Cardiac fibroblast (primary cell): ENCODE results near the gene SMYD5.

Experiments used
- DNase-seq, 2 donors: peaks; one replicate each; pipeline versions ENCODE4 v3.0.0 to v3.0.0-alpha.2; 2010; ENCODE audit warnings: low read depth in 2 of 2
- H3K4me3 ChIP-seq, 2 donors: replicated peaks in 1 of 2; 1 replicate in 1 of 2; 2 replicates in 1 of 2; pipeline ENCODE4 v1.5.1; 2011; ENCODE audit warnings: low read depth in 2 of 2, low read length in 2 of 2, mild to moderate bottlenecking in 2 of 2, moderate library complexity in 1 of 2
- TF ChIP-seq, protein P1 (sequence below): IDR thresholded peaks from one replicate; pipeline ENCODE4 v1.5.1; 2011; ENCODE audit warnings: low read depth, mild to moderate bottlenecking, low read length, inconsistent platforms

The SMYD5 gene

DNA sequence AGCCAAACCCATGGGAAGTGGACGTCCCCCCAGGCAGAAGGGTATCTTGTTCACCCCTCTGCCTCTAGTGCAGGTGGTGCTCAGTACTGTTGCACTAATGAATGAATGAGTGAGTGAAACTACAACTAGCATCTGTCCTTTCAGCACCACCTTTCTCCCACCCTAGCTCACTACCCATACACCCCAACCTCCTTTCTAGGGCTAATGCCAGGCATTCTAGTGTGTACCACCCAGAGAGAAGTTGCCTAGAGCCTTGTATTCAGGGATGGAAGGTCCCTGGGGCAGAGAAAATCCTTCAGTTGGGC lies 42.5 kb downstream of the SMYD5 start:
- no peak for DNase-seq
- TF ChIP-seq, protein P1, sequence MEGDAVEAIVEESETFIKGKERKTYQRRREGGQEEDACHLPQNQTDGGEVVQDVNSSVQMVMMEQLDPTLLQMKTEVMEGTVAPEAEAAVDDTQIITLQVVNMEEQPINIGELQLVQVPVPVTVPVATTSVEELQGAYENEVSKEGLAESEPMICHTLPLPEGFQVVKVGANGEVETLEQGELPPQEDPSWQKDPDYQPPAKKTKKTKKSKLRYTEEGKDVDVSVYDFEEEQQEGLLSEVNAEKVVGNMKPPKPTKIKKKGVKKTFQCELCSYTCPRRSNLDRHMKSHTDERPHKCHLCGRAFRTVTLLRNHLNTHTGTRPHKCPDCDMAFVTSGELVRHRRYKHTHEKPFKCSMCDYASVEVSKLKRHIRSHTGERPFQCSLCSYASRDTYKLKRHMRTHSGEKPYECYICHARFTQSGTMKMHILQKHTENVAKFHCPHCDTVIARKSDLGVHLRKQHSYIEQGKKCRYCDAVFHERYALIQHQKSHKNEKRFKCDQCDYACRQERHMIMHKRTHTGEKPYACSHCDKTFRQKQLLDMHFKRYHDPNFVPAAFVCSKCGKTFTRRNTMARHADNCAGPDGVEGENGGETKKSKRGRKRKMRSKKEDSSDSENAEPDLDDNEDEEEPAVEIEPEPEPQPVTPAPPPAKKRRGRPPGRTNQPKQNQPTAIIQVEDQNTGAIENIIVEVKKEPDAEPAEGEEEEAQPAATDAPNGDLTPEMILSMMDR, result no peak
- H3K4me3 ChIP-seq, result no peak overlapping the region

DNA sequence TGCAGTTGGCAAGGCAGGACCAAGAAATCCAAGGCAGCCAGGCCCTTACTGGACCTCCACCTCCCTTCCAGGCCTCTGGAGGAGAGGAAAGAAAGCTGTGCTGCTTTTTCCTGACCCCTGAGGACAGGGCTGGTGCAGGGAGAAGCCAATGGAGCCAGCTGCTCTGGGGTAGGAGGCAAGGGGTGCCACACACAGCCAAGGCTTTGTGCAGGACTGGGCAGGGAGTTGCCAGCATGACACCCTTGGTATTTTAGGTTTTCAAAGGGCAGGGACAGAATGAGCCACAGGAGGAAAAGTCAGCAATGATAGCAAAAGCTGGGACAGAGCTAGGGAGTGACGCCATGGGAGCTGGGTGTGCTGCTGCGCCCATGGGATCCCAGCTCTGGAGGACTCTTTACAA lies 43.0 kb downstream of the SMYD5 start:
- H3K4me3 ChIP-seq, result no peak overlapping the region
- TF ChIP-seq, protein P1, result no peak
- DNase-seq, result no peak

DNA sequence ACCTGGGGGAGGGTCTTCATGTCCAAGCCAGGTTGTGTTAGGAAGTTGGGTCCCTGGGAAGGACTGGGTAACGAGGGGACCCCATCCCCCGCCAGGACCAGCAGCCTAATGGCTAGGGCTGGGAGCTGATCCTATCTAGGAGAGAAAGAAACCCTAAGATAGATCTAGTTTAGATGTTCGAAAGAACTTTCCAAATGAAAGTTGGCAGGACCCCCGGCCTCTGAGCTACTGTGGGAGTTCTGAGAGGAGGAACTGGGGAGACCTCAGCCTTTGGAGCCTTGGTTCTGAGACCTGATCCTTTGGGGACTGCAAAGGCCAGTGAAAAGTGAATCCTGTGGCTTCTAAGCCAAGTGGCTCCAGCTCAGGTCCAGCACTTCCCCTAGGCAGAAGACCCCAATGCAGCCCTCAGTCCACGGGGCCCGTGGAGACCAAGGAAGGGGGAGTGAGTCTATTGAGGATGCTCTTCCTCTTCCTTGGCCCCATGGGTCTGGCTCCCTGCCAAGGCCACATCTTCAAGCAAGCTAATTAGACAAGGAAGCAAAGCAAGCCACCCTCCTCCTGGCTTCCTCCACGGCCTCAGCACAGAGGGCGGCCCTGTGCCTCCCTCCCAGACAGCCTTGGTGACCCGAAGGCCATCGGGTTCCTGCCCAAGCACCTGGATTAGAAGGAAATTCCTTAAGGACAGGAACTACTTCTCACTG lies 43.5 kb downstream of the SMYD5 start:
- no peak for DNase-seq
- TF ChIP-seq, protein P1, result no peak
- H3K4me3 ChIP-seq, result no peak overlapping the region

DNA sequence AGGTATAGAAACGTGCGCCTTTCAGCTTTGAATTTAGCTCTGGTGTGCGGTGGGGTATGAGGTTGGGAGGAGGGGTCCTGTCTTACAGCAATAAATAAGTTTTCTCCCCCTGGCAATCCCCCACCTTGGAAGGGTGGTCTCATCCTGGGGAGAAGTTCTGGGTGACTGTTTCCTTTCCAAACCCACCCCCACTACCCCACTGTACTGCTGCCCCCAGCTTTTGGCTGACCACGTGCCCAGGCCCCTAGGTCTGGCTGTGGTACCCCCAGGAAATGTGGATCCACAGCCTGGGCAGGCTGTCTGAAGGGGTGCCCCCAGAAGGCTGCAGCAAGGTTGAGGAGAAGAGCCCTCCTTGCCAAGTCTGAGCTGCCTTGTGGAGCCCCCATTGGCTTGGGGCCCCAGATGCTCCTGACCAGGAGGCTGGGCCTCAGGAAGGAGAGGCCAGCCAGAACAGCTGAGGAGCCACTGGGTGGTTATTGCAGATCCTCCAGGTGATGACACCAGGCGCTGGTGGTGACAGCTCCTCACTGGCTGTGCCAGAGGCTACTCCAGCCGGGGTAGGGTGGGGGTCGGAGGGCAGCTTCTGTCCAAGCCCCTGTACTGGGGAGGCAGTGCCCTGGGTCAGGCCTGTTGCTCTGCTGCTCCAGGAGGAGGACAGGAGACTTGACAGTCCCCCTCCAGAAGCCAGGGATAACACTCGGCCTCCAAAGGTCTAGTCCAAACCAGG lies 44.3 kb downstream of the SMYD5 start:
- DNase-seq, result no peak
- no peak overlapping the region for H3K4me3 ChIP-seq

DNA sequence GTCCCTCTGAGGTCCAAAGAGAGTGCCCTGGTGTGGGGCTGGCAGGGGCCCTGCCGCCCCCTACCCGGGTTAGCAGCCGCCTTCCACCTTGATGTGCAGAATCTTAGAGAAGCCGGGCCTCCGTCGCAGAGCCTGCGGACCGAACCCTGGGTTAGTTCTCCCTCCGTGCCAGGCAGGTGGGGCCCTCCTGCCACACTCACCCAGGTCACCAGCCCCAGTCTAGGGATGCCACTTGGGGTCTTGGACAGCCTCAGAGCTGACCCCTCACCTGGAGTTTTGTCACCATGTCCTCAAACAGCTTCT lies 44.8 kb downstream of the SMYD5 start:
- no peak overlapping the region for H3K4me3 ChIP-seq
- DNase-seq, result no peak
- TF ChIP-seq, protein P1, result no peak

More for the DNA sequence above, 44.3 kb downstream of the SMYD5 start:
- TF ChIP-seq, protein P1, result no peak

DNA sequence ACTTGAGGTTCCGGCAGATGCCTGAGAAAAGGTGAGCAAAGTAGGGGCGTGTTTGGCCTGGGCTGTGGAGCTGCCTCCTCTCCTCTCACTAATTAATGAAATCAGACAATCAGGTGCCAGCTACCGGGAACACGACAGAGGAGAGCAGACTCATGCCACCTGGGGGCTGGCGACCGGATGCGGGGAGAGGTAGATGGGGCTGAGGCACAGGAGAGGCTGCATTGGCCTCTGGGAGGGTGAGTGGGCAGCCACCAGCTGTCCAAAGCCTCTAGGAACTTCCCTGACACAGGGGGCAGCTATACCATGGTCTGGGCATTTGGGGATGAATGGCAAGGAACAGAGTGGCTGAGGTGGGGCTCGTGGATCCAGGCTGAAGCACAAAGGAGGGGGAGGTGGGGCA lies 45.2 kb downstream of the SMYD5 start:
- TF ChIP-seq, protein P1, result no peak
- no peak overlapping the region for H3K4me3 ChIP-seq
- DNase-seq, result no peak
